SK-N-SH (cell line): ENCODE results near the gene CAPN10.

Experiments
- ELF1 ChIP-seq: IDR thresholded peaks from 2 replicates; pipeline ENCODE4 v1.4.0; 2012
- EZH2phosphoT487 ChIP-seq: fragments of 200-600 bp; sonication (generic); IDR thresholded peaks from 2 replicates; pipeline ENCODE4 v1.6.1; 2017; ENCODE audit warnings: low read depth, mixed run types, mild to moderate bottlenecking, antibody characterized with exemption, moderate library complexity, borderline replicate concordance
- FOSL2 ChIP-seq: IDR thresholded peaks from 2 replicates; pipeline ENCODE4 v1.4.0; 2012; ENCODE audit warnings: low read depth, mild to moderate bottlenecking, moderate library complexity, borderline replicate concordance
- FOXM1 ChIP-seq: IDR thresholded peaks from 2 replicates; pipeline ENCODE4 v1.4.0; 2012; ENCODE audit warnings: low read depth, mild to moderate bottlenecking
- GABPA ChIP-seq: IDR thresholded peaks from 2 replicates; pipeline ENCODE4 v1.4.0; 2012; ENCODE audit warnings: low read depth, mild to moderate bottlenecking
- NFIC ChIP-seq: IDR thresholded peaks from 2 replicates; pipeline ENCODE4 v1.4.0; 2012; ENCODE audit warnings: borderline replicate concordance
- POLR2AphosphoS5 ChIP-seq: IDR thresholded peaks from 2 replicates; pipeline ENCODE4 v1.6.1; 2012; ENCODE audit warnings: low read depth, low read length
- SIN3A ChIP-seq: IDR thresholded peaks from 2 replicates; pipeline ENCODE4 v1.6.1; 2012; ENCODE audit warnings: low read depth, mild to moderate bottlenecking, low read length, moderate library complexity, borderline replicate concordance
- SMC3 ChIP-seq: IDR thresholded peaks from 2 replicates; pipeline ENCODE4 v1.6.1; 2012; ENCODE audit warnings: low read depth, low read length, improper control_type of control experiment
- YY1 ChIP-seq: IDR thresholded peaks from 2 replicates; pipeline ENCODE4 v1.4.0; 2012; ENCODE audit warnings: low read depth, mild to moderate bottlenecking
- TF ChIP-seq, protein P1 (sequence below): fragments of 200-600 bp; sonication (generic); IDR thresholded peaks from 2 replicates; pipeline ENCODE4 v1.6.1; 2017; ENCODE audit warnings: antibody characterized with exemption, mild to moderate bottlenecking, moderate library complexity
- TF ChIP-seq, protein P2 (sequence below): IDR thresholded peaks from 2 replicates; pipeline ENCODE4 v1.4.0; 2012; ENCODE audit warnings: low read depth, borderline replicate concordance
- TF ChIP-seq, protein P3 (sequence below): IDR thresholded peaks from 2 replicates; pipeline ENCODE4 v1.6.1; 2012; ENCODE audit warnings: mild to moderate bottlenecking, low read depth, low read length, moderate library complexity
- TF ChIP-seq, protein P4 (sequence below): IDR thresholded peaks from 2 replicates; pipeline ENCODE4 v1.4.0; 2012; ENCODE audit warnings: low read depth

DNA sequence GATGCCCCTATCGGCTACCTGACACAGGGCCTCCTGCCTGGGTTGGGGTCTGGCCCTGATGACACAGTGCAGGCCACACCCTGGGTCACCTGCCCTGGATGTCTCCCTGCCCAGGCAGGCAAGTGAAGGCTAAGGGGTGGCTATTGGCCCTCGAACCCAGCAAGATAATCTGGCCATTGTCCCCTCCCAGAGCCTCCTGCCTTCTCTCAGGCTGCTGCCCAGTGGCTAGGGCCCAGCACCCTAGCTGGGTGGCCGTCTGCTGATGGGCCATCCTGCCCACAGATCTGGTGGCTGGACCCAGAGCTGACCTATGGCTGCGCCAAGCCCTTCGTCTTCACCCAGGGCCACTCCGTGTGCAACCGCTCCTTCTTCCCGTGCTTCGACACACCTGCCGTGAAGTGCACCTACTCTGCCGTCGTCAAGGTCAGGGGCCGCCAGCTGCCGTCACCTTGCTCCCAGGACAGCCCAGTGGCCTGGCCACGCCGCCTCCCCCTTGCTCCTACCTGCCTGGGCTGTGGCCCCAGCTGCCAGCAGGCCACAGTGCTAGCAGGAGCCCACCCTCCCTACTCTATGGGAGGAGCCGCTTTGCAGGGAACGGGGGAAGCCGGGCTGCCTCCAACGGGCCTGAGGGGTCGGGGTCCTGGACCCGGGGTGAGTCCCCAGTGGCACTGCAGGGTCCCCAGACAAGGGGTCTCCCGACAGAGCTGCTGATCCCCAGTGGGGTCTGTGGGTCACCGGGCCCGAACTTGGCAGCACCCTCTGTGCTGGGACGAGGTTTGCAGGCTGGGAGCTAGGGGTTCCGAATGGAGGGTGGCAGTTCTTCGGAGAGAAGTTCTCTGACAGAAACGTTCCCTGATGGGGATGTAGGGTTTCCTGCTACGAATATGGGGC, 14.1 kb upstream of the CAPN10 start:
- no peak for TF ChIP-seq NFIC
- TF ChIP-seq, protein P1, sequence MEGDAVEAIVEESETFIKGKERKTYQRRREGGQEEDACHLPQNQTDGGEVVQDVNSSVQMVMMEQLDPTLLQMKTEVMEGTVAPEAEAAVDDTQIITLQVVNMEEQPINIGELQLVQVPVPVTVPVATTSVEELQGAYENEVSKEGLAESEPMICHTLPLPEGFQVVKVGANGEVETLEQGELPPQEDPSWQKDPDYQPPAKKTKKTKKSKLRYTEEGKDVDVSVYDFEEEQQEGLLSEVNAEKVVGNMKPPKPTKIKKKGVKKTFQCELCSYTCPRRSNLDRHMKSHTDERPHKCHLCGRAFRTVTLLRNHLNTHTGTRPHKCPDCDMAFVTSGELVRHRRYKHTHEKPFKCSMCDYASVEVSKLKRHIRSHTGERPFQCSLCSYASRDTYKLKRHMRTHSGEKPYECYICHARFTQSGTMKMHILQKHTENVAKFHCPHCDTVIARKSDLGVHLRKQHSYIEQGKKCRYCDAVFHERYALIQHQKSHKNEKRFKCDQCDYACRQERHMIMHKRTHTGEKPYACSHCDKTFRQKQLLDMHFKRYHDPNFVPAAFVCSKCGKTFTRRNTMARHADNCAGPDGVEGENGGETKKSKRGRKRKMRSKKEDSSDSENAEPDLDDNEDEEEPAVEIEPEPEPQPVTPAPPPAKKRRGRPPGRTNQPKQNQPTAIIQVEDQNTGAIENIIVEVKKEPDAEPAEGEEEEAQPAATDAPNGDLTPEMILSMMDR: no peak
- TF ChIP-seq FOXM1: no peak
- TF ChIP-seq EZH2phosphoT487: no peak
- TF ChIP-seq, protein P2, sequence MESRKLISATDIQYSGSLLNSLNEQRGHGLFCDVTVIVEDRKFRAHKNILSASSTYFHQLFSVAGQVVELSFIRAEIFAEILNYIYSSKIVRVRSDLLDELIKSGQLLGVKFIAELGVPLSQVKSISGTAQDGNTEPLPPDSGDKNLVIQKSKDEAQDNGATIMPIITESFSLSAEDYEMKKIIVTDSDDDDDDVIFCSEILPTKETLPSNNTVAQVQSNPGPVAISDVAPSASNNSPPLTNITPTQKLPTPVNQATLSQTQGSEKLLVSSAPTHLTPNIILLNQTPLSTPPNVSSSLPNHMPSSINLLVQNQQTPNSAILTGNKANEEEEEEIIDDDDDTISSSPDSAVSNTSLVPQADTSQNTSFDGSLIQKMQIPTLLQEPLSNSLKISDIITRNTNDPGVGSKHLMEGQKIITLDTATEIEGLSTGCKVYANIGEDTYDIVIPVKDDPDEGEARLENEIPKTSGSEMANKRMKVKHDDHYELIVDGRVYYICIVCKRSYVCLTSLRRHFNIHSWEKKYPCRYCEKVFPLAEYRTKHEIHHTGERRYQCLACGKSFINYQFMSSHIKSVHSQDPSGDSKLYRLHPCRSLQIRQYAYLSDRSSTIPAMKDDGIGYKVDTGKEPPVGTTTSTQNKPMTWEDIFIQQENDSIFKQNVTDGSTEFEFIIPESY: no peak
- no peak for TF ChIP-seq SMC3
- TF ChIP-seq FOSL2: no peak
- no peak for TF ChIP-seq YY1
- TF ChIP-seq, protein P3, sequence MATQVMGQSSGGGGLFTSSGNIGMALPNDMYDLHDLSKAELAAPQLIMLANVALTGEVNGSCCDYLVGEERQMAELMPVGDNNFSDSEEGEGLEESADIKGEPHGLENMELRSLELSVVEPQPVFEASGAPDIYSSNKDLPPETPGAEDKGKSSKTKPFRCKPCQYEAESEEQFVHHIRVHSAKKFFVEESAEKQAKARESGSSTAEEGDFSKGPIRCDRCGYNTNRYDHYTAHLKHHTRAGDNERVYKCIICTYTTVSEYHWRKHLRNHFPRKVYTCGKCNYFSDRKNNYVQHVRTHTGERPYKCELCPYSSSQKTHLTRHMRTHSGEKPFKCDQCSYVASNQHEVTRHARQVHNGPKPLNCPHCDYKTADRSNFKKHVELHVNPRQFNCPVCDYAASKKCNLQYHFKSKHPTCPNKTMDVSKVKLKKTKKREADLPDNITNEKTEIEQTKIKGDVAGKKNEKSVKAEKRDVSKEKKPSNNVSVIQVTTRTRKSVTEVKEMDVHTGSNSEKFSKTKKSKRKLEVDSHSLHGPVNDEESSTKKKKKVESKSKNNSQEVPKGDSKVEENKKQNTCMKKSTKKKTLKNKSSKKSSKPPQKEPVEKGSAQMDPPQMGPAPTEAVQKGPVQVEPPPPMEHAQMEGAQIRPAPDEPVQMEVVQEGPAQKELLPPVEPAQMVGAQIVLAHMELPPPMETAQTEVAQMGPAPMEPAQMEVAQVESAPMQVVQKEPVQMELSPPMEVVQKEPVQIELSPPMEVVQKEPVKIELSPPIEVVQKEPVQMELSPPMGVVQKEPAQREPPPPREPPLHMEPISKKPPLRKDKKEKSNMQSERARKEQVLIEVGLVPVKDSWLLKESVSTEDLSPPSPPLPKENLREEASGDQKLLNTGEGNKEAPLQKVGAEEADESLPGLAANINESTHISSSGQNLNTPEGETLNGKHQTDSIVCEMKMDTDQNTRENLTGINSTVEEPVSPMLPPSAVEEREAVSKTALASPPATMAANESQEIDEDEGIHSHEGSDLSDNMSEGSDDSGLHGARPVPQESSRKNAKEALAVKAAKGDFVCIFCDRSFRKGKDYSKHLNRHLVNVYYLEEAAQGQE: no peak
- TF ChIP-seq GABPA: no peak
- TF ChIP-seq, protein P4, sequence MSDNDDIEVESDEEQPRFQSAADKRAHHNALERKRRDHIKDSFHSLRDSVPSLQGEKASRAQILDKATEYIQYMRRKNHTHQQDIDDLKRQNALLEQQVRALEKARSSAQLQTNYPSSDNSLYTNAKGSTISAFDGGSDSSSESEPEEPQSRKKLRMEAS: no peak
- TF ChIP-seq SIN3A: no peak
- TF ChIP-seq POLR2AphosphoS5: no peak
- no peak for TF ChIP-seq ELF1
